Activated naive CD8-positive, alpha-beta T cell treated with anti-CD3 and anti-CD28 coated beads for 36 hours (primary cell): ENCODE results near the gene SYF2. TPM values are rescaled to one million over a fixed set of nuclear protein-coding genes. Genes with fewer than 3 reads are reported as not detected.

Experiments used
- DNase-seq: peaks from one replicate; pipeline ENCODE4 v3.0.0; 2021
- H3K27ac Mint-ChIP-seq: one replicate; pipeline ENCODE4 v1.8.0; 2022; ENCODE audit warnings: mild to moderate bottlenecking, moderate library complexity, mixed read lengths
- H3K27me3 Mint-ChIP-seq: one replicate; pipeline ENCODE4 v1.8.0; 2022; ENCODE audit warnings: mild to moderate bottlenecking, mixed read lengths
- H3K36me3 Mint-ChIP-seq: one replicate; pipeline ENCODE4 v1.8.0; 2021; ENCODE audit warnings: mild to moderate bottlenecking, mixed read lengths
- H3K4me1 Mint-ChIP-seq: one replicate; pipeline ENCODE4 v1.8.0; 2021; ENCODE audit warnings: mixed read lengths
- H3K4me3 Mint-ChIP-seq: one replicate; pipeline ENCODE4 v1.8.0; 2022; ENCODE audit warnings: mild to moderate bottlenecking, moderate library complexity, mixed read lengths
- H3K9me3 Mint-ChIP-seq: one replicate; pipeline ENCODE4 v1.8.0; 2022; ENCODE audit warnings: mixed read lengths
- total RNA-seq, 2 experiments: library from RNA; stranded (reverse); gene quantifications; one replicate each; pipeline ENCODE4 v1.2.3, GENCODE V29; 2021

SYF2 gene
- total RNA-seq, 2 experiments from 2014 or later: 34.8 to 36.6 TPM

DNA sequence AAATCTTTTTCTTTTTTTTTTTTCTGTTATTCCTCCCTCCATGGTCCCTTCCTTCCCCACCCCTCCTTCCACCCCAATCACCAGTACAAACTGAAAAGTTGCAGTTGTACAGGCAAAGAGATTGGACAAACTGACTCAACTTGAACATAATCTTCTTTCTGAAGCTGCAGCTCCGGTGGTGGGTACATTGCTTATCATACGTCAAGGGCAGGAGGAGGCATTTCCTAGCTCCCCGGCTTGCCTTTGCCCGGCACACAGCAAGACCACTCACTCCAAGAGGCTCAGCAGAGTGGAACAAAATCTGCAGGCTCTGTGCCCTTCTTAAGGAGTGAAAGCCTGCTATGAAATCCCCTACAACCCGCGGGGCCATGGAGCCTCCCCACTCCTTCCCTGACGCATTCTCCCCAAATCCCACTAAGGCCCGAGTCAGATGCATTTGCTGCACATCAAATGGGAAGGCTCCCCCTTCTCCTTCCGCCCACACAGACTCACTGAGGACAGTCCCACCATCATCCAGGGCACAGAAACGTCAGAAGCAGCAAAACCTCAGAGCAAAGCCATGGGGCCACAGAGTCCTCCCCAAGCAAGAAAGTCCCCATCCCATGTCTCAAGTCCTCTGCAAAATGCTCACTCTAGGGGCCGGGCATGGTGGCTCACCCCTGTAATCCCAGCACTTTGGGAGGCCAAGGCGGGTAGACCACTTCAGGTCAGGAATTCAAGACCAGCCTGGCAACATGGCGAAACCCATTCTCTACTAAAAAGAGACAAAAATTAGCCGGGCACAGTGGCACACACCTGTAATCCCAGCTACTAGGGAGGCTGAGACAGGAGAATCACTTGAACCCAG, 45.9 kb downstream of the SYF2 start:
- no peaks in the 10 kb centered on the region for H3K4me1 Mint-ChIP-seq
- H3K36me3 Mint-ChIP-seq: no peaks in the 10 kb centered on the region
- H3K27me3 Mint-ChIP-seq: no peaks in the 10 kb centered on the region
- H3K27ac Mint-ChIP-seq: no peak overlapping the region
- no peak overlapping the region for H3K4me3 Mint-ChIP-seq
- no peaks in the 10 kb centered on the region for H3K9me3 Mint-ChIP-seq
- DNase-seq: no peak

DNA sequence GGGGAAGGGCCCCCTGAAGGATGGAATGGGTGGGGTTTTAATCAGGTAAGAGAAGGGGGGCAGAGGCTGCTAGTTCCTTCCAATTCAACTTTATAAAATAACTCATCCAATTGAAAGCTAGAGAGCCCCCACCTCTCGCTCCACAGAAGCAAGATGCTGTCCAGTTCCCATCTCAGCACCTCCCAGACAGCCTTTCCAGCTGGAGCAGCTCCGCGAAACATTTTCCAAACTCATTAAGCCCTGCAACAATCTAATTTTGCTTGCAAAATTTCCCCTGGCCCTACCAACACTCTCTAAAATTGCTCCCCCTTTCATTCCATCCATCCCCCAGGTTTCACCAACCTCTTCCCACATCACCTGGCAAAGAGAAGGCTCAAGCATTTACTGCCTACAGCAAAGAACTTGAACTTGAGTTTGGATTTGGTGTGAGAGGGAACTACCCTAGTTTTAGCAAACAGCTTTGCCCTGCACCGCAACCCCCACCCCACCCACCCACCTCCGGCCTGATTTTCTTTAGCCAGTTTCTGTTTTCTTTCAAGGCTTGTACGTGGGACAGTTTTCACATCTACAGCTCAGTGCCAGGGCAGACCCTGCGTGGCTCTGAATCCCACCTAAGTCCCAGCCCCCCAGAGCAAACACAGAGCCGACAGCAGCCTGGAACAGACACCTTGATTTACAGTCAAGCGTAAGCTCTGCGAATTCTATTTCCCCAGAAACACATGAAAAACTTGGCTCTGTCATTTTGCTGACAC, 46.7 kb downstream of the SYF2 start:
- Mint-ChIP-seq H3K27me3 (no peaks in the 10 kb centered on the region), H3K27ac (no peak overlapping the region), H3K36me3 (no peaks in the 10 kb centered on the region), H3K4me3 (no peak overlapping the region), H3K4me1 (no peaks in the 10 kb centered on the region), H3K9me3 (no peaks in the 10 kb centered on the region)
- DNase-seq: no peak

DNA sequence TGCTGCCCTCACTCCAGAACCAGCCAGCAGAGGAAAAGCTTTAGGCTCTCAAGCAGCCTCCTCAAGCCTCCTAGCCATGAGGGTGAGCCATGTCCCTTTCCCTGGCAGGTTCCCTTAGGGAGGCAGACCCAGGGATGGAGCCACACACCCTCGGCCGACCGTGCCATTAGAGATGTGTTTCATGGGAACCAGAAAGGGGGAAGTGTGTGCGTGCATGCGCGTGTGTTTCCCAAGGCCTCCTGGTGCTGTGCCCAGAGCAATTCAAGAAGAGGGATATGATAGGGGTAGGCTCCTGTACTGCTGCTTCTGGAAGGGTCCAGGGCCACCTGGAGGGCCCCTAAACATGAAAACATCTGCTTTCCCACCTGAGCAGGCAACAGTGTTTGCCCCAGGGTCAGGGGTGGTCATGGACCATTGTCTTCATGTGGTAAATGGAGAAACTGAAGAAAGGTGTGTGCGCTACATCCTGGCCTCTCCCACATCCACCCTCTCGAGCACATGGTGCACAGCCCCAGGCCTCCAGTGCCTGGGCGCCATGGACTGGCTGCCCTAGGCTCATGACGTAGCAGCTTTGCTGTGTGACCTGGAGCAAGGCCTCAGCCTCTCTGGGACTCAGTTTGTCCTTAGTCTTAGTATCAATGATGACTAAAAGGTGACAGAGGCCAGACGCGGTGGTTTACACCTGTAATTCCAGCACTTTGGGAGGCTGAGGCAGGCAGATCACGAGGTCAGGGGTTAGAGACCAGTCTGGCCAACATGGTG, 48.1 kb downstream of the SYF2 start:
- Mint-ChIP-seq H3K9me3 (no peaks in the 10 kb centered on the region), H3K4me1 (no peaks in the 10 kb centered on the region), H3K4me3 (no peak overlapping the region), H3K27ac (no peak overlapping the region), H3K27me3 (no peaks in the 10 kb centered on the region), H3K36me3 (no peaks in the 10 kb centered on the region)
- no peak for DNase-seq

DNA sequence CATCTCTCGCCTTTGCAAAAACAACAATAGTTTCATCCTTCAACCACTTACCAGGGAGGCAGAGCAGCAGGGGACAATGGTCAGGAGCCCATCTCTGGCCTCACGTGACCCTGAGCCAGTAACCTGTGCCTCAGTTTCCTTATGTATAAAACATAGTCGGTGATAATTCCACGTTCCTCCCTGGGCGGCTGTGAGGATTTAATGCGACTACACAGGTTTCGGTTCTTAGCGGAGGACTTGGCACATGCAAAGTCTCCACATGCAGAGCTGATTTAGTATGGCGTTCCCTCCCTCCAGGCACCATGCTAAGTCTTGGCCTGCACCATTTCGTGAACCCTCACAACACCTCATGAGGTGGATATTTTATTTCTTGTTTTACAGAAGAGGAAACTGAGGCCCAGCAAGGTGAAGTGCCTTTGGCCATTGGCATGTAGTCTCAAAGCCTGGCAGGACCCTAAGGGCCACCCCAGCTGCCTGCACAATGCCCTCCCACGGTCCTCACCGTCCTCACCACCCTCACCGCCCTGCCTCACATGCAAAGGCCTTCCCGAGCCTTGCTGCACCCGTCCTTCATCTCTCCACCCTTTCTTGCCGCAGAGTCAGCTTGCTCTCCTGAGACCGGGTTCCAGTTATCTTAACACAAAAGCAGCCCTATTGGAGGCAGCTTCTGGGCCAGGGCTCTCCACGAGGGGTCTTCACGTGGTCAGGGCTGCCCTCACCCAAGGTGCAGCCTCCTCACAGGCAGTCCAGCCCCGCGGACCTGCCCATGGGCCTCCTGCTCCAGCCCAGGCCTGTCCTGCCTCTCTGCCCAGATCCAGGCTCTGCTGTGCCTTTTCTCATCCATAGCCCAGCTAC, 48.9 kb downstream of the SYF2 start:
- Mint-ChIP-seq H3K27ac (no peak overlapping the region), H3K4me1 (no peaks in the 10 kb centered on the region), H3K4me3 (no peak overlapping the region), H3K27me3 (no peaks in the 10 kb centered on the region), H3K36me3 (no peaks in the 10 kb centered on the region), H3K9me3 (no peaks in the 10 kb centered on the region)
- DNase-seq: no peak

DNA sequence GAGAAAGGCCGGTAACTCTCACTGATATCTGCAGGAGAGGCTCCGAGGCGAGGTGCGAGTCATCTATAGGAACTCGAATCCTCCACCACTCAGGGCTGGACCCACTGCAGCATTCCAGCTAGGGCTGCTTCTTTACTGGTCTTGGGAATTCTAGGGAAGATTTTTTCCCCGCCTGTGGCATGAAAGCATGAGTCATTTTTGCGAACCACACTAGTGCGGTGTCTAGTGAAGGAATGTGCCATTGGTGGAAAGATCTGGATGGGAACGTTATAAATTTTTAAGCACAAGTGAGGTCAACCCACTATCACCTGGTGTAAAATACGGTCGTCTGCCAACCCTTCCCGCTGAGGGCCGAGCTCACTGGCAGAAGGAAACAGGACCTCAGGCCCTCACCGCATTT, 49.7 kb downstream of the SYF2 start:
- no peak overlapping the region for H3K27ac Mint-ChIP-seq
- H3K4me1 Mint-ChIP-seq: no peaks in the 10 kb centered on the region
- no peaks in the 10 kb centered on the region for H3K36me3 Mint-ChIP-seq
- H3K4me3 Mint-ChIP-seq: no peak overlapping the region
- no peak for DNase-seq
- H3K27me3 Mint-ChIP-seq: no peaks in the 10 kb centered on the region
- H3K9me3 Mint-ChIP-seq: no peaks in the 10 kb centered on the region

DNA sequence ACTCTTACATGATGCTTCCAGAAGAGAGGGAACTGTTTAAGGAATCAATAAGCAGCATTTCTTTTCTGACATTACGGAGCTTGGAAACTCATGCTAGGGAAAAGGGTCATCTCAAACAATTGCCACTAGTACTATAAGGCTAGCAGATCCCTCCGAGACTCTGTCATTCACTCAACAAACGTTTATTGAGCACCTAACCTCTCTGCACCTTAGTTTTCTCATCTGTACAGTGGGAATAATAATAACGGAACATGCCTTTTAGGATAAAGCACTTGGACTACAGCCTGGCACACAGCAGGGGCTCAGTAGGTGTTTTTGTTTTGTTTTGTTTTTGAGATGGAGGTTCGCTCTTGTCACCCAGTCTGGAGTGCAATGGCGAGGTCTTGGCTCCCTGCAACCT, 51.3 kb downstream of the SYF2 start:
- DNase-seq: no peak
- Mint-ChIP-seq H3K9me3 (peaks cover 4% of the 10 kb centered on the region), H3K4me1 (no peaks in the 10 kb centered on the region), H3K36me3 (no peaks in the 10 kb centered on the region), H3K27ac (no peak overlapping the region), H3K27me3 (no peaks in the 10 kb centered on the region), H3K4me3 (no peak overlapping the region)

DNA sequence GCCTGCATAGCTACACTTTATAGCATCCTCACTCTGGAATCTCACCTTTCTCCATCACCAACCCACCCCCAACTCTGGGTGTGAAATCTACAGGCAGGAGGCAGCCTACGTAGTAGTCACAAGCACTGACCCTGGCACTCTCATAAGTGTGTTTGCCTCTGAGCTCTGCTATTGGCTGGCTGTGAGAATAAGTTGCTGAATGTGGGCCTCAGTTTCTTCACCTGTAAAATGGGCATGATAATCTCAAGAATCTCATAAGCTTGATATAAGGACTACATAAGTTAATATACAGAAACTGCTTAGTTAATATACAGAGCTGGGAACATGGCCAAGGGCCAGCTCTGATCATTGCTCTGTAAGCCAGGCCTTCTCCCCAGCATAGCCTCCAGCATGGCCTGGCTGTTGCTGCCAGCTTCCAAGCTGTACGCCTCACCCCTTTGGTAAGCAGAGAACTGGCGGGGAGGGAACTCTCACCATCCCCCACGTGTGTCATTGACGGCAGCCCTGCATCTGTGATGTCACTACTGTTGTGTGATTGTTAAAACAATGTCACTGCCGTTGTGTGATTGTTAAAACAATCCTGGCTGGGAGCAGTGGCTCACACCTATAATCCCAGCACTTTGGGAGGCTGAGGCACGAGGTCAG, 53.3 kb downstream of the SYF2 start:
- Mint-ChIP-seq H3K9me3 (peaks cover 4% of the 10 kb centered on the region), H3K4me3 (no peak overlapping the region), H3K27ac (no peak overlapping the region), H3K36me3 (no peaks in the 10 kb centered on the region), H3K27me3 (no peaks in the 10 kb centered on the region), H3K4me1 (no peaks in the 10 kb centered on the region)
- DNase-seq: no peak

DNA sequence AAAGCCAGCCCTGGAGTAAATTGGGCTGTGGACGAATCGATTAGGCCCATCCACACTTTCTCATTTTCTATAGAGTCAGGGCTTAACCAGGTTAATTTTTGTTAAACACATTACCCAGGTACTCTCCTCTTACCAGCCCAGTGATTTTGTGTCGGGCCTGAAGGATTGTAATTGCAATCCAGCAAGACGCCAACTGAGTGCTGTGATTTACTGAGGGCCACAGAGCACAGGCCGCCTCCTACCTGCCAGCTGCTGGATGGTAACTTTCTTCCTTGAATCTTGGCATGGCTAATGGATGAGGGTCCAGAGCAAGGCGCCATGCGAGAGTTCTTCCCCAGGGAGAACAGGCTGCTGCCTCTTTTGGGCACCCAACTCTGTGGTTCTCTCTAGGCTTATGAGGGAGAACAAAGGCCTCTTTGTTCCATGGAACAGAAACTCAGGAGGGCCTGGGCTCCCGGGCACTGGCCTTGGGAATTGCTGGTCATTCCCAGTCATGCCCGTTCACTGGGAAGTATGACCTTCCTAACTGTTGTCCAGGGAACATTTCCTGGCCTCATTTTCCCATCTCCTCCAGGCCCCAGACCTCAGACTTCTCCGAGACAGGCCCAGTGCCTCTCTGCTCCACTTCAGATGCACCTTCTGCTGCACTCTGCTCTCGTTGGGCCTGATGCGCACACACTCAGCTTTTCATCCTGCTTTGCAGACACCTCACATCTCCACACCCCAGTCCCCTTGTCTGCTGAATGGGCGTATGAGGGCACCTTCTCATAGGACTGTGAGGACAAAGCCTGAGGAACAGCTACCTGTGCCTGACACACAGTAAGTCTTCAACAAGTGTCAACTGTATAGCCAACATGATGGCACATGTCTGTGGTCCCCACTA, 57.3 kb downstream of the SYF2 start:
- no peak overlapping the region for H3K27ac Mint-ChIP-seq
- no peak for DNase-seq
- no peaks in the 10 kb centered on the region for H3K27me3 Mint-ChIP-seq

DNA sequence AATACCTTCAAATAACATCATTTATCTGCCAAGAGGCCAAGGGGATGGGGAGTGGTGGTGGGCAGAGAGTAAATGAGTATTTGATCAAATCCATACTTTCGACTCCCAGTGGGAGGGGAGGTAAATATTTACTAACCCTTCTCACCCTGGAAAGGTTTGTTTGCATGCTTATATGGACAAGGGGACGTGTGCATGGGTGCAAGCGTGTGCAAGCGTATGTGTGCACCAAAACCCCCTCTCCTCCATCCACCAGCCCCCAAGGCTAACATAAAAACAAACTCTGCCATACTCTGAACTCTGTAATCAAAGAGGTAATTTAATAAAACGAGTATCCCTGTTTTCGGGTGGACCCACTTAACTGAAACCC, 58.0 kb downstream of the SYF2 start:
- no peak overlapping the region for H3K27ac Mint-ChIP-seq
- peaks cover 4% of the 10 kb centered on the region for H3K9me3 Mint-ChIP-seq
- H3K4me3 Mint-ChIP-seq: no peak overlapping the region
- no peaks in the 10 kb centered on the region for H3K27me3 Mint-ChIP-seq
- H3K4me1 Mint-ChIP-seq: no peaks in the 10 kb centered on the region
- no peak for DNase-seq
- no peaks in the 10 kb centered on the region for H3K36me3 Mint-ChIP-seq

More for the DNA sequence above, 57.3 kb downstream of the SYF2 start:
- H3K9me3 Mint-ChIP-seq: peaks cover 4% of the 10 kb centered on the region
- H3K36me3 Mint-ChIP-seq: no peaks in the 10 kb centered on the region
- no peaks in the 10 kb centered on the region for H3K4me1 Mint-ChIP-seq
- no peak overlapping the region for H3K4me3 Mint-ChIP-seq

DNA sequence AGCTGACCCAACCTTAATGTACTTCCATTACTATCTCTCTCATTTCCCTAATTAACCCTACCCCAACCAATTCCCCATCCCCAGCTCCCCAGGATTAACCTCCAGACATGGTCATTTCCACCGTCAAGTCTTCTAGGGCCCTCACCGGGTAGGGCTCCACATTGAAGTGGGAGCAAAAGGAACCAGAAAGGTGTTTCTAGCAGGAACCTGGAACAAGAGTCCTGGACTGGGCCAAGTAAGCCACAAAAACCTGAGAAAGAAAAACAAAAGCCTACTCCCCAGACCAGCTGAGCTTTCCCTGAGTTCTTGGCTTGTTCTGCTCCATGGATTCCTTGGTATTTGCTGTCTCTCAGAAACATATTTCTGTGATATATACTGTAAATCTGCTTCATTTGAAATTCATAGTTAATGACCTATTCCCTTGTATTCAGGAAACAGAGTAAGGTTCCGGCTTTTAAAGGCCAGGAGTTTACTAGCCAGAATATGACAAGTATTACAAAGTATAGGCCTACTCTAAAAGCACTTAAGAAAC, 58.4 kb downstream of the SYF2 start:
- no peaks in the 10 kb centered on the region for H3K27me3 Mint-ChIP-seq
- H3K4me3 Mint-ChIP-seq: no peak overlapping the region
- no peak overlapping the region for H3K27ac Mint-ChIP-seq
- no peaks in the 10 kb centered on the region for H3K36me3 Mint-ChIP-seq
- no peak for DNase-seq
- H3K4me1 Mint-ChIP-seq: no peaks in the 10 kb centered on the region
- peaks cover 4% of the 10 kb centered on the region for H3K9me3 Mint-ChIP-seq
